NCI-H460 (cell line): ENCODE measurements around the gene VPREB1. TPM values are rescaled to one million over a fixed set of nuclear protein-coding genes. Genes with fewer than 3 reads are reported as not detected.
A peak's percentile ranks its signal among the peaks of the same experiment; 100 is the strongest.
"Not testable (repeated sequence)": the region's sequence is repeated elsewhere in the genome, so short reads cannot be mapped to it uniquely, and the experiment has no call there.

Source experiments
- DNase-seq: peaks from one replicate; pipeline ENCODE4 v3.0.0-alpha.2; 2016; ENCODE audit warnings: low read depth; ENCODE audit errors: extremely low read depth
- polyA plus RNA-seq: library from polyadenylated mRNA; depleted of rRNA; stranded (reverse); fragments of >200 nt; gene quantifications from 2 replicates; pipeline ENCODE4 v1.2.3, GENCODE V29; 2014; cell fraction: nucleus; rRNA removed
- total RNA-seq: library from RNA; depleted of rRNA; stranded (reverse); fragments of >200 nt; shearing (Covaris generic); gene quantifications from 2 replicates; pipeline ENCODE4 v1.2.3, GENCODE V29; 2014; rRNA removed

VPREB1 gene, protein sequence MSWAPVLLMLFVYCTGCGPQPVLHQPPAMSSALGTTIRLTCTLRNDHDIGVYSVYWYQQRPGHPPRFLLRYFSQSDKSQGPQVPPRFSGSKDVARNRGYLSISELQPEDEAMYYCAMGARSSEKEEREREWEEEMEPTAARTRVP
- total RNA-seq, result not detected in 2 replicates
- not detected in 2 replicates for polyA plus RNA-seq

DNA sequence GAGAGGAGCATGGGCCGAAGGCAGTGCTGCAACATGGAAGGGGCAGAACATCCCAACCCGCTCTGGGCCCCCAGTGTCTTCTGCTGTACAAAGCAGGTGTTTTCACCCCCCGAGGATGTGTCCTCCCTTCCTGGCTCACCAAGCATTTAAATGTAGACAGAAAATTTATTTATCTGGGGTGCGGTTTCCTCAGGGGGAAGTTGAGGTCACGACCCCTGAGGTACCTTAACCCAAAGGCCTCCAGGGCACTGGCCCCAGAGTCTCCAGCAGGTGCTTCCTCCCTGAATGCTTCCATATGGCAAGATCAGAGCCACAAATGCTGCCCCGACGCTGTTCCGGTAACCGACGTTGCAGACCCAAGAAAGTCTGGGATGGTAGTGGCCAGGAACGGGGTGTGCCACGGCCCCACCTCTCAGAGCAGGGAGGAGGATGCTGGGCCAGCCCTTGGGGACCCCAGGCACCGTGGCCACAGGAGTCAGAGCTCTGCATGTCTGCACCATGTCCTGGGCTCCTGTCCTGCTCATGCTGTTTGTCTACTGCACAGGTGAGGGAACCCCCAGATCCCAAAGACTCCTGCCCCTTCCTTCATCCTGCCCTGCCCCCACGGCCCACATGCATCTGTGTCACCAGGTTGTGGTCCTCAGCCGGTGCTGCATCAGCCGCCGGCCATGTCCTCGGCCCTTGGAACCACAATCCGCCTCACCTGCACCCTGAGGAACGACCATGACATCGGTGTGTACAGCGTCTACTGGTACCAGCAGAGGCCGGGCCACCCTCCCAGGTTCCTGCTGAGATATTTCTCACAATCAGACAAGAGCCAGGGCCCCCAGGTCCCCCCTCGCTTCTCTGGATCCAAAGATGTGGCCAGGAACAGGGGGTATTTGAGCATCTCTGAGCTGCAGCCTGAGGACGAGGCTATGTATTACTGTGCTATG lies at the start of gene VPREB1:
Gene VPREB1, plus strand, starts transcription at position 471 of the 935 bp plus-strand sequence. Its CDS starts 28 bp downstream, at position 499.
- DNase-seq, result no peak

DNA sequence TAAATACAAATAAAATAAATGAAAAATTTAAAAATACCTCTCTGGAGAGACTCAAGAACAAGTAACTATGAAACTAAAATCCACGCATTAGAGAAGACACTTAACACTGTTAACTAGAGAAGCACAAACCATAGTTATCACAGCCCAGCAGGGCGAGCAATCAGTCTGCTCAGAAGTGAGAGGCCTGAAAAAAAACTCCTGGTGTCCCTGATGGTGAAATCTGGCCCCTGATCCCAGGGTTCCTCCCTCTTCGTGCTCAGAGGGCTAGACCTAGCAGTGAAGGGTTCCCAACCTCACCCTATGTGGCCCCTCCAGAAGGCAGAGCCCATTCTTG lies 49.7 kb upstream of the VPREB1 start:
- no peak for DNase-seq

DNA sequence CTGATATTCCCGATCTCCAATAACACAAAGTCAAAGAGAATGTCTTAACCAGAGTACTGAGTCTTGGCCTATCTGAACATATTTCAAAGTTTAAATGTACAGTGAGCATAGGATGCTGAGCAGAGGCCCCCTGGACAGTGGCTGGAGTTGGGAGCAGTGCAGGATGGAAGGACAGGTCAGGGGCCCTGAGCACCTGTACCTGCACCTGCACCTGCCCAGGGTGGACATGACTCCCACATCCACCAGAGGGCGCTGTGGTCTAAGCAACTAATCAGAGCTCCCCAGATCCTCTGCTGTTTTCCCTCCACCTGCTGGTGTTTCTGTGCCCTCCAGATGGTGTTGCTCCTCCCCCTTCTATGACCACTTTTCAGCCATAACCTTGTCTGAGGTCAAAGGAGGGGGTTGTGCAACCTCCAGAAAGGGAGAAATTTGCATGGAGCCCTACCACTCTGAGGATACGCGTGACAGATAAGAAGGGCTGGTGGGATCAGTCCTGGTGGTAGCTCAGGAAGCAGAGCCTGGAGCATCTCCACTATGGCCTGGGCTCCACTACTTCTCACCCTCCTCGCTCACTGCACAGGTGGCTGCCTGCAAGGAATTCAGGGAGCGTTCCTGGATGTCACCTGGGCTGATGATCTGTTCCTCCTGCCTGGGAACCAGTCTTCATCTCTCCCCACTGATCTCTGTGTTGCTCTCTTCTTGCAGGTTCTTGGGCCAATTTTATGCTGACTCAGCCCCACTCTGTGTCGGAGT lies 49.1 kb upstream of the VPREB1 start:
- DNase-seq, result peak; percentile 70

DNA sequence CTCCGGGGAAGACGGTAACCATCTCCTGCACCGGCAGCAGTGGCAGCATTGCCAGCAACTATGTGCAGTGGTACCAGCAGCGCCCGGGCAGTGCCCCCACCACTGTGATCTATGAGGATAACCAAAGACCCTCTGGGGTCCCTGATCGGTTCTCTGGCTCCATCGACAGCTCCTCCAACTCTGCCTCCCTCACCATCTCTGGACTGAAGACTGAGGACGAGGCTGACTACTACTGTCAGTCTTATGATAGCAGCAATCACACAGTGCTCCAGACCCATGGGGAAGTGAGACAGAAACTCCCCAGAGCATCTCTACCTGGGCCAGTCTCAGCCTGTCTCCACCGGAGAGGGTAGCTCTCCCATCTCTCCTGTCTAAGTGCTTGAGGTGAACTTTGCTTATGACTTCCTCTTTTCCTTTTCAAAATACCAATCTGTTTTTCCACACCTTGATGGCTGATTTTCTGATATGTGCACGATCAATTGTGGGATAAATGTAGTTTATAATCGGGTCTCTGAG lies 48.5 kb upstream of the VPREB1 start:
- DNase-seq, result no peak

DNA sequence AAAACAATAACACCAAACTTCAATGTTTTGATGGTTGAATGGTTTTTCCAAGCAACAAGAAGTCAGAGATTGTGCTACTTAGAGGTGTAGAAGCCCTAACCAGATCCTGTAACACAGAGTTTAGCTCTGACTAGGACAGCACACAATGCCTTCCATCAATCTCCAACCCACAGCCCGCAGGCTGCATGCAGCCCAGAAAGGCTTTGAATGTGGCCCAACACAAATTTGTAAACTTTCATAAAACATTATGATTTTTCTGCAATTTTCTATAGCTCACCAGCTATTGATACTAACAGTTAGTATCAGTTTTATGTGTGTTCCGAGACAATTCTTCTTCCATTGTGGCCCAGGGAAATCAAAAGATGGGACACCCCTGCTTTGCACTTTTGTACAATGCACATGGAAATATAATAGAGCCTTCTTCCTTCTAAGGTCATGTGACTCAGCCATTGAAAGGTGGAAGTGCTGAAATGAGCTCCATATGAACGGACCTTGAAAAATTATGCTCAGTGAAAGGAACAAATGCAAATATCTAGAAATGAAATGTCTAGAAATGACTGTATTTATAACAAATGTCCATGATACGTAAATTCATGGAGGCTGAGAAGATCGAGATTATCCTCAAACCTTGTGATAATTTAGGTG lies 47.6 kb upstream of the VPREB1 start:
- no peak for DNase-seq

DNA sequence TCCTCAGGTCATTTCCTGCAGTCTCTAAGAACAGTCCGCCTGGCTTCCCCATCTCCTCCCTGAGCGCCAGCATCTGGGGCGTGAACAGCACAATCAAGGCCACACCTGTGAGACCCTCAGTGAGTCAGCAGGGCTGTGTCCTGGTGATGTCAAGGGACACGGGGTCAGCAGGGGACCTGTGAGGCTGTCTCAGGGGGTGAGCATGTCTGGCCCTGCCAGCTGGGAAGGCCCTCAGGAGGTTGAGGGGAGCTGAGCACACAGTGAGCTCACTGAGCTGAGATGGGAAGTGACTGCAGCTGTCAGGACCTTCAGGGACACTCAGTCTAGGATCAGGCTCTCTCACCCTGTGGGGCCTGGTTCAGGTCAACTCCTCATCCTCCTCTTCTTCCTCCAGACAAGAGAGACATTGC lies 46.6 kb upstream of the VPREB1 start:
- no peak for DNase-seq

DNA sequence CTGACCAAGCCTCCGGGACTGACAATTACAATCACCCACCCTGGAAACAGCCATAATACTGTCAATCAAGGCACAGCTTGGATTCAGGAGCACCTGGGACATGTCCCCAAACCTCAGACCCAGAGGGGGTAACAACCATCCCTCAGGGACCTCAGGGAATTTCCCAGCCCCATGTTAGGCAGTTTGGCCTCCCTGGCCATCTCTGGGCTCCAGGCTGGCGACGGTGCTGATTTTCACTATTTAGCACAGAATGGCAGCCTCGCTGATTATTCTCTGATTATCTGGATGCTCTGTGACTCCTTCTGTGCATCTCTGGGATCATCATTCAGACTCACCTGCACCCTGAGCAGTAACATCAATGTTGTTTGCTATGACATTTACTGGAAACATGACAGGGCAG lies 45.8 kb upstream of the VPREB1 start:
- no peak for DNase-seq

DNA sequence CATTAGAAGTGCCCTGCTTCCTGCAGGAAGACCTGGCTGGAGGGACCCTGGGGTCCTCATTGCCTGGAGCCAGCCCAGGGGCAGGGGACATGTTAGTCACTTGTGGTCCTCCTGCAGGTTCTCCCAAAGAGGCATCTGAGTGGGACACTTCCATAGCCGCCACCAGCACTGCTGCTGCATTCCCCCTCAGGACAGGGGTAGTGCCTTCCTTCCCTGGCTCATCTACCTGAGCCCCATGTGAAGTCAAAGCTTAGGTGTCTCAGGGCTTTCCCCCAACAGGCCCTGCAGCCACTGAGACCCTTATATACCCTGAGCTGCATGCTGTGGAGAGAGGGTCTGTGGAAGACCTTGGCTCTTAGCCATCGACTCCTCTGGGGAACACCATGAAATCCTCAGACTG lies 45.0 kb upstream of the VPREB1 start:
- no peak for DNase-seq

DNA sequence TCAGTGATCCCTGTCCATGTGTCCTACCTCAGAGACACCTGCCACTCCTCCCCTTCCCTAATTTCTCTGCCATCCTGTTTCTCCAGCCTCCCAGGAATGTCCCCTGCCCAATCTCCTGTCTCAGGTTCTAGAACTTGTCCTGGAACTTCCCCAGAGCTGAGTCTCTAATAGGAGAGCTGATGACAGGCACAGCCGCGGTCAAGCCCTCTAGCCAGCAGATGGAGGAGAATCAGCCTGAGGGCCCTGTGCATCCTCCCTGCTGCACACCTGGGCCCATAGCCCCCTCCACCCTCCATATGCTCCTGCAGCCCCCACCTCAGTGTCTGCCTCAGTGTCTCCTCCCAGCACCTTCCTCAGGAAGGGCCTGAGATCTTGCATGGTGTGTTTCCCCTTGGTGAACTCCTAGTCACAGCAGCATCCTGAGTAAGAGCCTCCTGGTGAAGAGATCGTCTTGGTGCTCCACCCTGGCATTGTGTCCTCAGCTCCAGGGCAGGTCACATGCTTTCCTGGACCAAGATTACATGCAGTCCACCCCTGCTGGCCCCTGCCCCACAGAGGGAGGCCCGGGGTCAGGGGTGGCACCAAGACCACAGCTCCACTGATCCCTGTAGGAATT lies 43.9 kb upstream of the VPREB1 start:
- no peak for DNase-seq

DNA sequence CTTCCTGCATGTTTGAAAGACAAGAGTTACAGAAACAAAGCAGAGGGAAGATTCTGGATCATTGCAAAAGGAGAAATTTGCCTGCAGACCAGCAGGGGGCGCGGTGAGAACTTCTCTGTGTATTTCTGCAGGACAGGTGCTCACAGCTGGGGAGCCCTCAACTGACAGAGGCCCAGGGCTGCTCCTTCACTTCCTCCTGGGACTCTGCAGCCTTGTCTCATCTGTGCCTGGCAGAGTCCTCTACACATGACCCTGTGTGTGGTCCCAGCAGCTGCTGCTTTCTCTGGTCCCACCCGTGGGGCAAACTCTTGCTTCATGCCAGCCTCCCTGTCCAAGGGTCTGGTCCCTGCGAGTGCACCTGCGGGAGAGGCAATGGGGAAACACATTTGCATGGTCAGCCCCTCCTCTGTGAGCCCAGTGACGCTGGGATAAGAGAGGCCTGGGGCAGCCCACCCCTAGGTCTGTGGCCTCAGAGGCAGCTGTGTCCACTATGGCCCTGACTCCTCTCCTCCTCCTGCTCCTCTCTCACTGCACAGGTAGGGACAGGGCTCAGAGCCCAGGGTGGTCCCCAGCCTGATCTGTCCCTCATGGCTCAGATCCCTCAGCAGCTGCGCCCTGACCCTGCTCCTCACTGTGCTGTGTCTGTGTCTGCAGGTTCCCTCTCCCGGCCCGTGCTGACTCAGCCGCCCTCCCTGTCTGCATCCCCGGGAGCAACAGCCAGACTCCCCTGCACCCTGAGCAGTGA lies 43.2 kb upstream of the VPREB1 start:
- DNase-seq, result peak; percentile 23

DNA sequence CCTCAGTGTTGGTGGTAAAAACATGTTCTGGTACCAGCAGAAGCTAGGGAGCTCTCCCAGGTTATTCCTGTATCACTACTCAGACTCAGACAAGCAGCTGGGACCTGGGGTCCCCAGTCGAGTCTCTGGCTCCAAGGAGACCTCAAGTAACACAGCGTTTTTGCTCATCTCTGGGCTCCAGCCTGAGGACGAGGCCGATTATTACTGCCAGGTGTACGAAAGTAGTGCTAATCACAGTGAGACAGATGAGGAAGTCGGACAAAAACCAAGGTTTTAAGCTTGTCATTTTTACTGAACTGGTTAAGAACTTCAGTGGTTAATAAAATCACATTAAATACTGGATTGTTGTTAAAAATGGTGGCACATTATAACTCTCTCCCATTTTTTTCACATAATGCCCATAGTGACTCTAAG lies 42.6 kb upstream of the VPREB1 start:
- no peak for DNase-seq

DNA sequence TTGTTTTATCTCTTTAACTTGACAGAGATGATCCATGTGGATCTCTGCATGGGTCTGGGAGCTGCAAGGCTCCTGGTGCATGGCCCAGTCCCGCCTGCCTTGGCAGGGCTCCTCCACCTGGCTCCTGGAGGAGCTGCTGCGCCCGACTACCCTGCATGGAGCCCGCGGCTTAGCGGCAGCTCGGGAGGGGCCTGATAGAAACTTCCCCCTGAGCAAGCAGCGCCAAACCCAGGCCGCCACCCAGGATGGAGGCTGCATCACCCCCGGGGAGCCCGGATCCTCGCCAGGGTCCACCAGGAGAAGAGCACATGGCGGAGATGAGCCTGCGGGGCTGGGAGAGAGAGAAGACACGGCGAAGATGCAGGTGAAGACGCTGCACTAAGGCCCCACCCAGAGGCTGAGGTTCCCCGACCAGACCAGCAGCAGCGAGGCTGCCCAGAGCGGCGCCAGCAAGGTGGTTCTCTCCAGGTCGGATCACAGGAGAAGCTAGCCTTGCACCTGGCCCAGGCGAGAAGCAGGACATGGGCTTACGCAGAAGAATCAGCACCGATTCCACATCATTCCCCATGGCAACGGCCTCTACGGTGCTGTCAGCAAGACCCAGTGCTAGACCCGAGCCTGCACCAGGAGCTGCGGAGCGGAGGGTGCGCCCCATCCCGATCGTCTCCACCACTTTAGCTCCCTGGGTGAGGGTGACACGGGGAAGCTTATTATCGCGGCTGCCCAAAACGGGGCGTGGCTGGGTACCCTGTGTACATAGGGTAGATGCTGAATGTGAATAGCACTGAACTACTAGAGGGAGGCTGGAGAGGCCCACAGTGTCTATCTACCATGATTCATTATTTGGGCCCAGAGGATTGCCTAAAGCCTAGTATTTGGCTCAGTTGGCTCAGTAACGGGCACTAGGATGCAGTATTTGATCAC lies 41.3 kb upstream of the VPREB1 start:
- no peak for DNase-seq

DNA sequence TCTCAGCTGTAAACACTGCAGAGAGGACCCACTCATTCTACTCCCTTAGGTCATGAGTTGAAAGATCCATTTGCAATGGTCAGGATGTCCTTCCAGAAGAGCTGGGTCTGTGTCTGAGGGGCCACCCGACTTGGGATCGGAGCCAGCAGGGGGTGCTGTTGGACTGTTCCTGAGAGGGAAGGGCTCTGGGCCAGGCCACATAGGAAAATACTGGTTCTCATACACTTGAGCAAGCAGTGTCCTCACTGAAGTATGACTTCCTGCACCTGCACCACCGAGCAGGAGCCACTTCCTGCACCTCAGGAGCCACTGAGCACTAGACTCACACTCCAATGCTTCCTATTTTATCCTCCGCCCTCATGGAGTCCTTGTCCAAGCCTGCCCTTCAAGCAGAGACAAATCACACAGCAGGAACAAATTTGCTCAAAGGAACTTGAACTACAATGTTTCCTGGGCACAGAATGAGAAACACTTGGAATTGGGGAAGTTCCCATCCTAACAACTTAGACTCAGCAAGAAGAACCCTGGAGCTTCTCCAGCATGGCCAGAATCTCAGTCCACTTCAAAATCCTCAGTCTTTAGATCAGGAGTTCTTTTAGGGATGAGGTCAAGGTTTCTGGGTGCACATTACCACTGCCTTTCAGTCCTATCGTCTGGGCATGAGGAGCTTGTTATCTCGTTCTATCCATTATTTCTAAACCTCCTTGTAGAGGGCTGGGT lies 36.6 kb upstream of the VPREB1 start:
- DNase-seq, result peak; percentile 40

DNA sequence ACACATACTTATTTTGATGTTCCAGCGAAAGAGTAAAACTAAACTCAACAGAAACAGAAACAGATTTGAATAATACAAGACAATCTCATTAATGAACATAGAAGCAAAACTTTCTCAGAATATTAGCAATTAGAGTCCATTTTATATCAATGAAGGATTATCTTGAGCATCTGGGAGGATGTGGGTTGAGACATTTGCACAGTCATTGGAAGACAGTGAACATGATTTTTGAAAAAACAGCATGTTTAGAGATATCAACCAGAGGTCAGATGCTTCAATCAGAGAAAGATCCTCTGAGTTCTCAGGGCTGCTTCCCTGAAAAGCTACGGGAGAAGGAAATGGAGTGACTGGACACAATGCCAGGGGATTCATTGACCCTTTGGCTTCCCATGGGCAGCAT lies 35.9 kb upstream of the VPREB1 start:
- no peak for DNase-seq

DNA sequence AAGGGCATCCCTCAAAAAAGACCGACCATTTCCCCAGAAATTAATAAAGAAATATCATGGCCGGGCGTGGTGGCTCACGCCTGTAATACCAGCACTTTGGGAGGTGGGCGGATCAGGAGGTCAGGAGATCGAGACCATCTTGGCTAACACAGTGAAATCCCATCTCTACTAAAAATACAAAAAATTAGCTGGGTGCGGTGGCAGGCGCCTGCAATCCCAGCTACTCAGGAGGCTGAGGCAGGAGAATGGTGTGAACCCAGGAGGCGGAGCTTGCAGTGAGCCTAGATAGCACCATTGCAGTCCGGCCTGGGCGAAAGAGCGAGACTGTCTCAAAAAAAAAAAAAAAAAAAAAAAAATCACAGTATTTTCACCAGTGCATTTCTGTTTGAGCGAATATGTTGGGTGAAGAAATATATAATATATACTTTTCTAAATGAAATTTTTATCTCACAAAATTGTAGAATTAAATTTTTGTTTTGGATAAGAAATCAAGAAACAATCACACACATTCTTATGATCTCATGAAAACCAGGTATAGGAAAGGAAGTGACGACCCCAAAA lies 35.4 kb upstream of the VPREB1 start:
- DNase-seq, result not testable (repeated sequence)

DNA sequence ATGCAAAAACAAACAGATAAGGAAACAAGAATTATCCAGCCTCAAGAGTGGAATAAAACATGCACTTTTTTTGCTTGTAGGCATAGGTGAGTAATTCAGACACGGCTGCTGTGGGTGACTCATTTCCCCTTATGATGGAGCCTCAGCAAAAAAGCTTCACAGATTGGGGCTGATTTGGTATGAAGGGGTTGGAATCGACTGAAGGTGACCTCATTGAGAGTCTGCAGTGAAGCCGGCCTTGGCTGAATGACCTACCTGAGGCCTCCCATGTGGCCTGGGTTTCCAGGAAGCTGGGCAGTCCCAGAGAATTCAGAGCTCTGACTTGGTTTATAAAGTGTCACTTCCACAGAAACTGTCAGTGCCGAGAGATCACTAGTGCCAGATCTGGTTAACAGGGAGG lies 34.2 kb upstream of the VPREB1 start:
- no peak for DNase-seq
